Adrenal gland (tissue), 12 donors: ENCODE results near the gene LRRC75A. TPM values are rescaled to one million over a fixed set of nuclear protein-coding genes. Genes with fewer than 3 reads are reported as not detected.
"Not testable (repeated sequence)": the region's sequence is repeated elsewhere in the genome, so short reads cannot be mapped to it uniquely, and the experiment has no call there.

Source experiments
- DNase-seq, 7 donors: peaks; one replicate each; pipeline ENCODE4 v3.0.0-alpha.2; 2019 to 2020
- H3K27ac ChIP-seq, 5 donors: fragments of 200-600 bp; sonication (generic) in 4 of 5; 1 replicate in 3 of 5; 2 replicates in 2 of 5; pipeline versions ENCODE4 v1.5.1 to v1.8.0; 2016 to 2020; ENCODE audit warnings: mild to moderate bottlenecking in 1 of 5
- H3K27me3 ChIP-seq: fragments of 200-600 bp; 2 replicates; pipeline ENCODE4 v1.8.0; 2021
- H3K36me3 ChIP-seq, 2 donors: fragments of 200-600 bp; replicated peaks in 1 of 2; 1 replicate in 1 of 2; 2 replicates in 1 of 2; pipeline versions ENCODE4 v1.5.1 to v1.8.0; 2018 to 2022
- H3K4me1 ChIP-seq, 2 donors: fragments of 200-600 bp; replicated peaks in 1 of 2; 1 replicate in 1 of 2; 2 replicates in 1 of 2; pipeline versions ENCODE4 v1.5.1 to v1.8.0; 2018 to 2021
- H3K4me3 ChIP-seq, 4 donors: fragments of 200-600 bp; sonication (generic) in 3 of 4; one replicate each; pipeline ENCODE4 v1.5.1; 2016 to 2018
- H3K9me3 ChIP-seq, 3 donors: fragments of 200-600 bp; sonication (generic) in 1 of 3; replicated peaks in 1 of 3; 1 replicate in 2 of 3; 2 replicates in 1 of 3; pipeline versions ENCODE4 v1.5.1 to v1.8.0; 2016 to 2021
- POLR2A ChIP-seq, 2 donors: fragments of 450-650 bp; IDR thresholded peaks; one replicate each; pipeline ENCODE4 v1.6.1; 2017; ENCODE audit warnings: antibody characterized with exemption in 2 of 2, mild to moderate bottlenecking in 2 of 2, moderate library complexity in 1 of 2
- WGBS, 4 donors: extraction: QIAGEN DNeasy Blood & Tissue Kit in 2 of 4; methylation state at CpG; one replicate each; pipeline versions ENCODE4 v1.1.5 to v1.1.7; 2013 to 2017; 5-methylcytosine and 5-hydroxymethylcytosine counted together
- intact Hi-C, 2 donors: fragments of 100-400 bp; cut with DNase I; formaldehyde crosslinking; loops; one replicate each; pipeline versions ENCODE4 v1.14.1 to v1.15.0; 2022 to 2023
- polyA plus RNA-seq, 3 donors: library from polyadenylated mRNA; stranded (reverse); fragments of 200-250 nt in 2 of 3; fragments of 350-450 nt in 1 of 3; fragmentation: Illumina TruSeq in 1 of 3; extraction: RNeasy Lipid Tissue Mini Kit (QIAGEN cat#74804) in 1 of 3; gene quantifications; one replicate each; pipeline ENCODE4 v1.2.3, GENCODE V29; 2013 to 2014
- total RNA-seq, 9 donors: library from RNA; depleted of rRNA in 4 of 9; stranded (reverse); fragments of >200 nt in 4 of 9; fragments of 120-200 nt in 1 of 9; fragmentation: NEBNext Ultra II Directional in 1 of 9; extraction: Animal tissue kit (Norgen Biotek cat#: 25700) in 1 of 9; gene quantifications; one replicate each; pipeline versions ENCODE4 v1.1.0 to v1.2.4, GENCODE V29; 2013 to 2023
- TF ChIP-seq, protein P1 (sequence below), 6 experiments: fragments of 450-650 bp in 4 of 6; fragments of 200-600 bp in 2 of 6; sonication (generic) in 1 of 6; IDR thresholded peaks; 1 replicate in 5 of 6; 2 replicates in 1 of 6; pipeline versions ENCODE4 v1.5.1 to v1.8.0; 2016 to 2021; ENCODE audit warnings: antibody characterized with exemption in 6 of 6, mild to moderate bottlenecking in 2 of 6, moderate library complexity in 1 of 6
- donor health status: healthy with polysubstance abuse.
- donor health status: Bipolar disorder and iron deficiency.
- donor health status: DM: yes; HTN: yes; CAD: no.
- donor health status: DM: no; HTN: no; CAD: no.
- donor health status: DM: no; HTN: no; CAD: no.
- donor health status: DM: yes; HTN: yes; CAD: no.

LRRC75A gene
- total and polyA plus RNA-seq, 12 donors, result 7.4 to 49.2 (median 25.5) TPM

GRCh38 chr17:16415031-16415924 lies 76.7 kb downstream of the LRRC75A start, which contains the start of gene TRPV2:
Gene TRPV2, plus strand, starts transcription at chr17:16415571. Its CDS starts 2,098 bp downstream, at chr17:16417669.
- intact Hi-C loops, result no loop called here
- Histone ChIP-seq H3K4me3 (peak within 1 kb of the TSS; percentile 32 to 88 (median 67)), H3K4me1 (peaks cover 15 to 24% of the 10 kb centered on the region in 2 donors), H3K27me3 (no peaks in the 10 kb centered on the region), H3K9me3 (no peaks in the 10 kb centered on the region), H3K27ac (peak within 1 kb of the TSS; percentile 87 to 97 (median 92)), H3K36me3 (peaks cover 0 to 7% of the 10 kb centered on the region in 2 donors)
- DNase-seq, result peak in 3 of 7 donors; percentile 43 to 53 (median 50)
- WGBS, 4 donors, result 5 to 11% (median 8%) methylated on average over 9 to 21 of the region's 21 CpGs
- TF ChIP-seq, protein P1, sequence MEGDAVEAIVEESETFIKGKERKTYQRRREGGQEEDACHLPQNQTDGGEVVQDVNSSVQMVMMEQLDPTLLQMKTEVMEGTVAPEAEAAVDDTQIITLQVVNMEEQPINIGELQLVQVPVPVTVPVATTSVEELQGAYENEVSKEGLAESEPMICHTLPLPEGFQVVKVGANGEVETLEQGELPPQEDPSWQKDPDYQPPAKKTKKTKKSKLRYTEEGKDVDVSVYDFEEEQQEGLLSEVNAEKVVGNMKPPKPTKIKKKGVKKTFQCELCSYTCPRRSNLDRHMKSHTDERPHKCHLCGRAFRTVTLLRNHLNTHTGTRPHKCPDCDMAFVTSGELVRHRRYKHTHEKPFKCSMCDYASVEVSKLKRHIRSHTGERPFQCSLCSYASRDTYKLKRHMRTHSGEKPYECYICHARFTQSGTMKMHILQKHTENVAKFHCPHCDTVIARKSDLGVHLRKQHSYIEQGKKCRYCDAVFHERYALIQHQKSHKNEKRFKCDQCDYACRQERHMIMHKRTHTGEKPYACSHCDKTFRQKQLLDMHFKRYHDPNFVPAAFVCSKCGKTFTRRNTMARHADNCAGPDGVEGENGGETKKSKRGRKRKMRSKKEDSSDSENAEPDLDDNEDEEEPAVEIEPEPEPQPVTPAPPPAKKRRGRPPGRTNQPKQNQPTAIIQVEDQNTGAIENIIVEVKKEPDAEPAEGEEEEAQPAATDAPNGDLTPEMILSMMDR (IDR thresholded peaks at IDR 0.05), result peak in 5 of 6 experiments; percentile 3 to 37 (median 24)
- TF ChIP-seq POLR2A (IDR thresholded peaks at IDR 0.05), result peak in 1 of 2 donors; percentile 32

DNA sequence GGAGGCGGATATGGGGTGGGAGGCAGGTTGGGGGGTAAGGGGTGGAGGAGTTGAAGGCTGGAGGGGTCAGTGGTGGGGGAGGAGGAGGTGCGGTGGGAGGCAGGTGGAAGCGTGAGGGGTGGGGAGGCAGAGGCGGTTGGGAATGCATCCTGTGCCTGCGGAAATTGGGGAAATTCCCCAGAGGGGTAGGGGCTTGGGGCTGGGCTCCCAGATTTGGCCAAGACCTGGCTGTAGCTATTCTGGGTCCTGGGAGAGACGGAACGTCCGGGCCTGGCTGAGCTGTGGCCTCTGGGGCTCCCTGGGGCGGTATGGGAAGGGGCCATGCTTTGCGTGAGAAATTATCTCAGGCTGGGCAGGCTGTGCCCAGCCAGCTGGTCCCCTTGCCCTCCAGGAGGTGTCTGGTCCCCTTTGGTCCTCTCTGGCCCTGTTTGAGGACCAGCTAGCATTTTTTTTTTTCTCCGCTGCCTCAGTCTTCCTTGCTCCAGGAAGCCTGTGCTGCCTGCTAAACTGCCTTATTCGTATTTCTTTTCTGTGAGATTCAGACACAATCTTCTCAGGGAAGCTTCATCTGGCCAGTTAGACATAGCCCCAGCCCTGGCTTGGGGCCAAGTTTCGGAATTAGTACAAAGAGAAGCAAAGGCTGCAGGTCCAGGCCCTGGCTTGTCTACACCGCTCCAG lies 83.9 kb downstream of the LRRC75A start:
- H3K36me3 ChIP-seq, result no peaks in the 10 kb centered on the region
- H3K4me1 ChIP-seq, result peaks cover 8 to 13% of the 10 kb centered on the region in 2 donors
- no peaks in the 10 kb centered on the region for H3K27me3 ChIP-seq
- H3K4me3 ChIP-seq, result no peak overlapping the region
- peak overlapping the region in 2 of 5 donors; percentile 59 to 66 for H3K27ac ChIP-seq
- TF ChIP-seq, protein P1 (IDR thresholded peaks at IDR 0.05), result no peak
- TF ChIP-seq POLR2A (IDR thresholded peaks at IDR 0.05), result no peak
- WGBS, 4 donors, result 28 to 38% (median 34%) methylated on average over 14 of the region's 14 CpGs
- DNase-seq, result peak; percentile 52 to 85 (median 79)
- no peaks in the 10 kb centered on the region for H3K9me3 ChIP-seq
- intact Hi-C loops, result no loop called here

DNA sequence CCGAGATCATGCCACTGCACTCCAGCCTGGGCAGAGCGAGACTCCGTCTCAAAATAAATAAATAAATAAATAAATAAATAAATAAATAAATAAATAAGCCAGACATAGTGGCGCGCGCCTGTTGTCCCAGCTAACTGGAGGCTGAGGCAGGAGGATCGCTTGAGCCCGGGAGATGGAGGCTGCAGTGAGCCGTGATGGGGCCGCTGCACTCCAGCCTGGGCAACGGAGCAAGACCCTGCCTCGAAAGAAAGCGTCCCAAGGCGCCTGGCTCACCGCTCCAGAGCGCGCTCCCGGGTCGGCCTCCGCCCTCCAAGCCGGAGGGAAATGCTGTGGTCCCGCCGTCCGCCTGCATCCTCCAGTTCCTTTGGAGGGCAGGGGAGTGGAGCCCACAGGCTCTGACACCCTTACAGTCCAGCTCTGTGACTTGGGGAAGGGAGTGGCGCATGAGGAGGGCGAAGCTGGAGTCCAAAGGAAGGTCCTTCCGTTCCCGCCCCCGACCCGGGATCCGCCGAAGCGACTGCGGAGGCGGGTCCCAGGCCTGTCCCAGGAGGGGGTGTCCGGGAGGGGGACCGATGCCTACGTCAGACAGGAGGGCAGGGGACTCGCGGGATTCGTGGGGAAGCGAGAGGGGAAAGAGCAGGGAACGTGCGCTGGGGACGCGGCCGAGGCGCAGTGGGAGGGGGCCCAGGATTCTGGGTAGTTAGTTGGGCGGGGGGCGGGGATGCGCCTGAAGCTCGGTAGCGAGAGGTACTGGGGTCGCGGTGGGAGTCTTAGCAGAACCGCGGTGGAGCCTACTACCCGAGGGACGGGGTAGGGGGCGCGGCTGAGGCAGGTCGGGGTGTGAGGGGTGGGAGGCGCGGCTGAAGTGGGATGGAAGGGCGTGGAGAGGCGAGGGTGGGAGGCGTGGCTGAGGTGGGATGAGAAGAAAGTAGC lies 85.0 kb downstream of the LRRC75A start:
- peak in 1 of 7 donors; percentile 42 for DNase-seq
- 5 to 16% (median 8%) methylated on average over 24 to 67 of the region's 67 CpGs for WGBS, 4 donors
- Histone ChIP-seq H3K4me1 (peaks cover 8 to 13% of the 10 kb centered on the region in 2 donors), H3K4me3 (peak overlapping the region in 3 of 4 donors; percentile 6 to 67 (median 37)), H3K9me3 (no peaks in the 10 kb centered on the region), H3K27ac (peak overlapping the region in 1 of 5 donors; percentile 61), H3K27me3 (no peaks in the 10 kb centered on the region), H3K36me3 (no peaks in the 10 kb centered on the region)
- intact Hi-C loops, result no loop called here
- TF ChIP-seq, protein P1 (IDR thresholded peaks at IDR 0.05), result no peak
- TF ChIP-seq POLR2A (IDR thresholded peaks at IDR 0.05), result no peak

- 85 to 93% (median 87%) methylated on average over 9 of the region's 9 CpGs for WGBS, 4 donors
- H3K27ac ChIP-seq, result not testable (repeated sequence)
Observed at GRCh38 chr17:16403847-16404246, 88.1 kb downstream of the LRRC75A start.

More at GRCh38 chr17:16403847-16404246, 88.1 kb downstream of the LRRC75A start:
- H3K9me3 ChIP-seq, H3K36me3 ChIP-seq, H3K27me3 ChIP-seq, intact Hi-C loops, H3K4me3 ChIP-seq, DNase-seq: not testable (repeated sequence)
- peaks cover 8 to 13% of the 10 kb centered on the region in 2 donors for H3K4me1 ChIP-seq
